ENCODE measurements around the gene COL1A1. TPM values are rescaled to one million over a fixed set of nuclear protein-coding genes. Genes with fewer than 3 reads are reported as not detected.

The COL1A1 gene
- polyA plus RNA-seq, 1 experiment: 1,356 TPM

- ChIA-PET CTCF (interaction anchor here (5.5 kb wide), 1 partner anchor 17 kb away, joined by 25 read pairs; no protein-coding TSS in a partner anchor), POLR2A (no interaction called here)
- no peak for TF ChIP-seq CTCF (IDR thresholded peaks at IDR 0.05; ENCODE audit: low read depth, low read length)
- H3K27me3 ChIP-seq (ENCODE audit: control insufficient read depth, insufficient read depth, low read length): no peaks in the 10 kb centered on the region
- no peak overlapping the region for H3K4me3 ChIP-seq (ENCODE audit: low read depth, low read length)
- DNase-seq (ENCODE audit: low read depth, low spot score): no peak
- H3K27ac ChIP-seq (ENCODE audit: low read depth, low read length): no peak overlapping the region
- H3K9me3 ChIP-seq (ENCODE audit: control insufficient read depth, insufficient read depth, low read length): peaks cover 6% of the 10 kb centered on the region
These were observed 57.1 kb downstream of the COL1A1 start for GRCh38 chr17:50144355-50144754.

- CTCF ChIA-PET: no interaction called here
- H3K27ac ChIP-seq (ENCODE audit: low read depth, low read length): no peak overlapping the region
- POLR2A ChIA-PET: no interaction called here
- H3K4me3 ChIP-seq (ENCODE audit: low read depth, low read length): no peak overlapping the region
- peaks cover 6% of the 10 kb centered on the region for H3K9me3 ChIP-seq (ENCODE audit: control insufficient read depth, insufficient read depth, low read length)
- TF ChIP-seq CTCF (IDR thresholded peaks at IDR 0.05; ENCODE audit: low read depth, low read length): no peak
- DNase-seq (ENCODE audit: low read depth, low spot score): no peak
- H3K27me3 ChIP-seq (ENCODE audit: control insufficient read depth, insufficient read depth, low read length): no peaks in the 10 kb centered on the region
These were observed 57.8 kb downstream of the COL1A1 start for GRCh38 chr17:50143461-50144176.

- TF ChIP-seq CTCF (IDR thresholded peaks at IDR 0.05; ENCODE audit: low read depth, low read length): no peak
- no peak for DNase-seq (ENCODE audit: low read depth, low spot score)
These were observed 59.7 kb downstream of the COL1A1 start for GRCh38 chr17:50141745-50142110.

GRCh38 chr17:50141026-50141744 lies 60.2 kb downstream of the COL1A1 start:
- Histone ChIP-seq H3K4me3 (ENCODE audit: low read depth, low read length) (no peak overlapping the region), H3K27me3 (ENCODE audit: control insufficient read depth, insufficient read depth, low read length) (no peaks in the 10 kb centered on the region), H3K27ac (ENCODE audit: low read depth, low read length) (no peak overlapping the region), H3K9me3 (ENCODE audit: control insufficient read depth, insufficient read depth, low read length) (peaks cover 6% of the 10 kb centered on the region)
- ChIA-PET CTCF (interaction anchor here (0.6 to 2.7 kb wide), 7 partner anchors 11 to 221 kb away, joined by 3 to 8 read pairs (median 4); no protein-coding TSS in a partner anchor), POLR2A (interaction anchor here (0.5 kb wide), 1 partner anchor 65 kb away, joined by 4 read pairs; no protein-coding TSS in a partner anchor)
- TF ChIP-seq CTCF (IDR thresholded peaks at IDR 0.05; ENCODE audit: low read depth, low read length): no peak
- no peak for DNase-seq (ENCODE audit: low read depth, low spot score)

More at GRCh38 chr17:50141745-50142110, 59.7 kb downstream of the COL1A1 start:
- Histone ChIP-seq H3K27ac (ENCODE audit: low read depth, low read length) (no peak overlapping the region), H3K4me3 (ENCODE audit: low read depth, low read length) (no peak overlapping the region), H3K9me3 (ENCODE audit: control insufficient read depth, insufficient read depth, low read length) (peaks cover 6% of the 10 kb centered on the region), H3K27me3 (ENCODE audit: control insufficient read depth, insufficient read depth, low read length) (no peaks in the 10 kb centered on the region)
- CTCF ChIA-PET: interaction anchor here (0.6 to 1.7 kb wide), 3 partner anchors 20 to 158 kb away, joined by 4 to 8 read pairs (median 4); no protein-coding TSS in a partner anchor
- POLR2A ChIA-PET: no interaction called here

All from AG04450 (cell line).